Adrenal gland (tissue), 12 donors: ENCODE data around the gene CCDC152. TPM values are rescaled to one million over a fixed set of nuclear protein-coding genes. Genes with fewer than 3 reads are reported as not detected.
"Not testable (repeated sequence)": the region's sequence is repeated elsewhere in the genome, so short reads cannot be mapped to it uniquely, and the experiment has no call there.

Experiments
- DNase-seq, 7 donors: peaks; one replicate each; pipeline ENCODE4 v3.0.0-alpha.2; 2019 to 2020
- H3K27ac ChIP-seq, 5 donors: fragments of 200-600 bp; sonication (generic) in 4 of 5; 1 replicate in 3 of 5; 2 replicates in 2 of 5; pipeline versions ENCODE4 v1.5.1 to v1.8.0; 2016 to 2020; ENCODE audit warnings: mild to moderate bottlenecking in 1 of 5
- H3K27me3 ChIP-seq: fragments of 200-600 bp; 2 replicates; pipeline ENCODE4 v1.8.0; 2021
- H3K36me3 ChIP-seq, 2 donors: fragments of 200-600 bp; replicated peaks in 1 of 2; 1 replicate in 1 of 2; 2 replicates in 1 of 2; pipeline versions ENCODE4 v1.5.1 to v1.8.0; 2018 to 2022
- H3K4me1 ChIP-seq, 2 donors: fragments of 200-600 bp; replicated peaks in 1 of 2; 1 replicate in 1 of 2; 2 replicates in 1 of 2; pipeline versions ENCODE4 v1.5.1 to v1.8.0; 2018 to 2021
- H3K4me3 ChIP-seq, 4 donors: fragments of 200-600 bp; sonication (generic) in 3 of 4; one replicate each; pipeline ENCODE4 v1.5.1; 2016 to 2018
- H3K9me3 ChIP-seq, 3 donors: fragments of 200-600 bp; sonication (generic) in 1 of 3; replicated peaks in 1 of 3; 1 replicate in 2 of 3; 2 replicates in 1 of 3; pipeline versions ENCODE4 v1.5.1 to v1.8.0; 2016 to 2021
- CTCF ChIP-seq, 6 experiments: fragments of 450-650 bp in 4 of 6; fragments of 200-600 bp in 2 of 6; sonication (generic) in 1 of 6; IDR thresholded peaks; 1 replicate in 5 of 6; 2 replicates in 1 of 6; pipeline versions ENCODE4 v1.5.1 to v1.8.0; 2016 to 2021; ENCODE audit warnings: antibody characterized with exemption in 6 of 6, mild to moderate bottlenecking in 2 of 6, moderate library complexity in 1 of 6
- POLR2A ChIP-seq, 2 donors: fragments of 450-650 bp; IDR thresholded peaks; one replicate each; pipeline ENCODE4 v1.6.1; 2017; ENCODE audit warnings: antibody characterized with exemption in 2 of 2, mild to moderate bottlenecking in 2 of 2, moderate library complexity in 1 of 2
- WGBS, 4 donors: extraction: QIAGEN DNeasy Blood & Tissue Kit in 2 of 4; methylation state at CpG; one replicate each; pipeline versions ENCODE4 v1.1.5 to v1.1.7; 2013 to 2017; 5-methylcytosine and 5-hydroxymethylcytosine counted together
- intact Hi-C, 2 donors: fragments of 100-400 bp; cut with DNase I; formaldehyde crosslinking; loops; one replicate each; pipeline versions ENCODE4 v1.14.1 to v1.15.0; 2022 to 2023
- polyA plus RNA-seq, 3 donors: library from polyadenylated mRNA; stranded (reverse); fragments of 200-250 nt in 2 of 3; fragments of 350-450 nt in 1 of 3; fragmentation: Illumina TruSeq in 1 of 3; extraction: RNeasy Lipid Tissue Mini Kit (QIAGEN cat#74804) in 1 of 3; gene quantifications; one replicate each; pipeline ENCODE4 v1.2.3, GENCODE V29; 2013 to 2014
- total RNA-seq, 9 donors: library from RNA; depleted of rRNA in 4 of 9; stranded (reverse); fragments of >200 nt in 4 of 9; fragments of 120-200 nt in 1 of 9; fragmentation: NEBNext Ultra II Directional in 1 of 9; extraction: Animal tissue kit (Norgen Biotek cat#: 25700) in 1 of 9; gene quantifications; one replicate each; pipeline versions ENCODE4 v1.1.0 to v1.2.4, GENCODE V29; 2013 to 2023
- donor health status: healthy with polysubstance abuse.
- donor health status: Bipolar disorder and iron deficiency.
- donor health status: DM: yes; HTN: yes; CAD: no.
- donor health status: DM: no; HTN: no; CAD: no.
- donor health status: DM: no; HTN: no; CAD: no.
- donor health status: DM: yes; HTN: yes; CAD: no.

Gene CCDC152
- total and polyA plus RNA-seq, 12 donors, result 0.26 to 1.9 (median 0.72) TPM; not detected in 1

- Histone ChIP-seq H3K9me3 (no peaks in the 10 kb centered on the region), H3K4me1 (peaks cover 24 to 30% of the 10 kb centered on the region in 2 donors), H3K27ac (peak overlapping the region in 2 of 5 donors; percentile 64 to 76), H3K36me3 (no peaks in the 10 kb centered on the region), H3K4me3 (no peak overlapping the region), H3K27me3 (no peaks in the 10 kb centered on the region)
- DNase-seq, result no peak
- 76 to 82% (median 79%) methylated on average over 5 of the region's 5 CpGs for WGBS, 4 donors
- no peak for TF ChIP-seq CTCF (IDR thresholded peaks at IDR 0.05)
- TF ChIP-seq POLR2A (IDR thresholded peaks at IDR 0.05), result no peak
- intact Hi-C loops, result no loop called here
These were observed 84.4 kb downstream of the CCDC152 start for GRCh38 chr5:42840842-42841567.

- no peak for TF ChIP-seq CTCF (IDR thresholded peaks at IDR 0.05)
- TF ChIP-seq POLR2A (IDR thresholded peaks at IDR 0.05), result no peak
These were observed 86.5 kb downstream of the CCDC152 start for GRCh38 chr5:42842921-42843641.

GRCh38 chr5:42843675-42844292 is 87.2 kb downstream of the CCDC152 start:
- H3K27ac ChIP-seq, result peak overlapping the region in 4 of 5 donors; percentile 20 to 77 (median 40)
- WGBS, 4 donors, result 84 to 95% (median 87%) methylated on average over 3 of the region's 3 CpGs
- peaks cover 33 to 42% of the 10 kb centered on the region in 2 donors for H3K4me1 ChIP-seq
- no peak for DNase-seq
- H3K9me3 ChIP-seq, result no peaks in the 10 kb centered on the region
- no peaks in the 10 kb centered on the region for H3K27me3 ChIP-seq
- intact Hi-C loops, result no loop called here
- no peak overlapping the region for H3K4me3 ChIP-seq
- TF ChIP-seq CTCF (IDR thresholded peaks at IDR 0.05) (no peak), POLR2A (IDR thresholded peaks at IDR 0.05) (no peak)
- no peaks in the 10 kb centered on the region for H3K36me3 ChIP-seq

More at GRCh38 chr5:42842921-42843641, 86.5 kb downstream of the CCDC152 start:
- intact Hi-C loops, result no loop called here
- H3K27ac ChIP-seq, result peak overlapping the region in 4 of 5 donors; percentile 20 to 77 (median 40)
- H3K36me3 ChIP-seq, result no peaks in the 10 kb centered on the region
- H3K9me3 ChIP-seq, result no peaks in the 10 kb centered on the region
- WGBS, 4 donors, result 39 to 54% (median 48%) methylated on average over 4 of the region's 4 CpGs
- peaks cover 32 to 42% of the 10 kb centered on the region in 2 donors for H3K4me1 ChIP-seq
- no peak overlapping the region for H3K4me3 ChIP-seq
- DNase-seq, result peak in 5 of 7 donors; percentile 45 to 78 (median 50)
- H3K27me3 ChIP-seq, result no peaks in the 10 kb centered on the region

- peaks cover 33 to 42% of the 10 kb centered on the region in 2 donors for H3K4me1 ChIP-seq
- intact Hi-C loops, result not testable (repeated sequence)
These were observed 87.8 kb downstream of the CCDC152 start for GRCh38 chr5:42844408-42844807.

More at GRCh38 chr5:42844408-42844807, 87.8 kb downstream of the CCDC152 start:
- not testable (repeated sequence) for DNase-seq, H3K36me3 ChIP-seq, H3K27me3 ChIP-seq, H3K9me3 ChIP-seq, H3K27ac ChIP-seq, H3K4me3 ChIP-seq
- WGBS, 4 donors, result 95 to 100% (median 99%) methylated on average over 4 of the region's 4 CpGs
